ENCODE data around the gene ARPC4. TPM values are rescaled to one million over a fixed set of nuclear protein-coding genes. Genes with fewer than 3 reads are reported as not detected.
"Not testable (repeated sequence)": the region's sequence is repeated elsewhere in the genome, so short reads cannot be mapped to it uniquely, and the experiment has no call there.

The ARPC4 gene
- total RNA-seq, 4 donors from 2014 or later = 96.8 to 147 (median 143) TPM

DNA sequence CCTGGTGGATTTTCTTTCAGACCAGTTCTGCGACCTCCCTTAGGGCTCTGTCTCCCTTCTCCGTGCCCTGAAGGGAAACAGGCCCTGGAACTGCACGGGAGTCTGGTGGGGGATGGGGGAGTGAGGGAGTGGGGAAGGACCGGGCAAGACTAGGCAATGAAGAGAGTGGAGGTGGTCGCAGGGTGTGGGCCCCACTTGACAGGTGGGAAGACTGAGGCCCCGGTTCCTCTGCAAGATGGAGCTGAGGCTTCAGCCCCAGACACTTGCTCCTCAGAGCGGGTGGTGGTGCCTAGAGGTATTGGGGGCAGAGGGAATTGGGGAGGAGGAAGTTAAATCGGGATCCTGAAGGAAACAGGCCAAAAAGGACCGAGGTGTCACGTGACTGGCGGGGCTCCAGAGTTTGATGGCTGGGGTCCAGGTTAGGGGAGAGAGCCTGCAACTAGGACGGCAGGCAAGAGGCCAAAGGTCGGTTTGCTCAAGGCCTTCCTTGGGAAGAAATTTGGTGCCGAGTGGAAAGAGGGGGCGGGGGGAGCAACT, 22.5 kb upstream of the ARPC4 start:
- Histone ChIP-seq H3K36me3 (no peaks in the 10 kb centered on the region), H3K4me3 (peak overlapping the region; percentile 60 to 64 (median 62)), H3K27me3 (no peaks in the 10 kb centered on the region), H3K9me3 (no peaks in the 10 kb centered on the region), H3K4me1 (peaks cover 9 to 11% of the 10 kb centered on the region in 2 donors), H3K27ac (peak overlapping the region; percentile 64 to 80 (median 78))
- ATAC-seq (peak in 1 of 2 donors; percentile 41), DNase-seq (peak; percentile 51 to 73)
- TF ChIP-seq POLR2A (IDR thresholded peaks at IDR 0.05) = no peak
- TF ChIP-seq, protein P1, sequence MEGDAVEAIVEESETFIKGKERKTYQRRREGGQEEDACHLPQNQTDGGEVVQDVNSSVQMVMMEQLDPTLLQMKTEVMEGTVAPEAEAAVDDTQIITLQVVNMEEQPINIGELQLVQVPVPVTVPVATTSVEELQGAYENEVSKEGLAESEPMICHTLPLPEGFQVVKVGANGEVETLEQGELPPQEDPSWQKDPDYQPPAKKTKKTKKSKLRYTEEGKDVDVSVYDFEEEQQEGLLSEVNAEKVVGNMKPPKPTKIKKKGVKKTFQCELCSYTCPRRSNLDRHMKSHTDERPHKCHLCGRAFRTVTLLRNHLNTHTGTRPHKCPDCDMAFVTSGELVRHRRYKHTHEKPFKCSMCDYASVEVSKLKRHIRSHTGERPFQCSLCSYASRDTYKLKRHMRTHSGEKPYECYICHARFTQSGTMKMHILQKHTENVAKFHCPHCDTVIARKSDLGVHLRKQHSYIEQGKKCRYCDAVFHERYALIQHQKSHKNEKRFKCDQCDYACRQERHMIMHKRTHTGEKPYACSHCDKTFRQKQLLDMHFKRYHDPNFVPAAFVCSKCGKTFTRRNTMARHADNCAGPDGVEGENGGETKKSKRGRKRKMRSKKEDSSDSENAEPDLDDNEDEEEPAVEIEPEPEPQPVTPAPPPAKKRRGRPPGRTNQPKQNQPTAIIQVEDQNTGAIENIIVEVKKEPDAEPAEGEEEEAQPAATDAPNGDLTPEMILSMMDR (IDR thresholded peaks at IDR 0.05 in 4 of 5, conservative IDR thresholded peaks at IDR 0.05 in 1 of 5) = no peak
- intact Hi-C loops (cut with DNase I; ENCODE audit: low total_unique reads) (no loop called here), in situ Hi-C loops (cut with MboI; ENCODE audit: low sequenced_read_pairs in 4 of 4) (no loop called here)

DNA sequence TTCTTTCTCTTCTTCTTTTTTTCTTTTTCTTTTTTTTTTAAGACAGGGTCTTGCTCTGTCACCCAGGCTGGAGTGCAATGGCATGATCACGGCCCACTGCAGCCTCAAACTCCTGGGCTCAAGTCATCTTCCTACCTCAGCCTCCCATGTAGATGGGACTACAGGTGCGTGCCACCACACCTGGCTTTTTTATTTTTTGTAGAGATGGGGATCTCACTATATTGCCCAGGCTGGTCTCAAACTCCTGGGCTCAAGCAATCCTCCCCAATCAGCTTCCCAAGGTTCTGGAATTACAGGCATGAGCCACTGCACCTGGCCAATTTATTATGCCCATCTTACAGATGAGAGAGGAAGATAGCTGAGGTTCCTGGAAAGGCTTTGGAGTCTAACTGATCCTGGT, 21.9 kb upstream of the ARPC4 start:
- intact Hi-C loops (cut with DNase I; ENCODE audit: low total_unique reads); in situ Hi-C loops (cut with MboI; ENCODE audit: low sequenced_read_pairs in 4 of 4): not testable (repeated sequence)
- H3K27ac ChIP-seq = peak overlapping the region in 3 of 4 donors; percentile 78 to 80 (median 78)

DNA sequence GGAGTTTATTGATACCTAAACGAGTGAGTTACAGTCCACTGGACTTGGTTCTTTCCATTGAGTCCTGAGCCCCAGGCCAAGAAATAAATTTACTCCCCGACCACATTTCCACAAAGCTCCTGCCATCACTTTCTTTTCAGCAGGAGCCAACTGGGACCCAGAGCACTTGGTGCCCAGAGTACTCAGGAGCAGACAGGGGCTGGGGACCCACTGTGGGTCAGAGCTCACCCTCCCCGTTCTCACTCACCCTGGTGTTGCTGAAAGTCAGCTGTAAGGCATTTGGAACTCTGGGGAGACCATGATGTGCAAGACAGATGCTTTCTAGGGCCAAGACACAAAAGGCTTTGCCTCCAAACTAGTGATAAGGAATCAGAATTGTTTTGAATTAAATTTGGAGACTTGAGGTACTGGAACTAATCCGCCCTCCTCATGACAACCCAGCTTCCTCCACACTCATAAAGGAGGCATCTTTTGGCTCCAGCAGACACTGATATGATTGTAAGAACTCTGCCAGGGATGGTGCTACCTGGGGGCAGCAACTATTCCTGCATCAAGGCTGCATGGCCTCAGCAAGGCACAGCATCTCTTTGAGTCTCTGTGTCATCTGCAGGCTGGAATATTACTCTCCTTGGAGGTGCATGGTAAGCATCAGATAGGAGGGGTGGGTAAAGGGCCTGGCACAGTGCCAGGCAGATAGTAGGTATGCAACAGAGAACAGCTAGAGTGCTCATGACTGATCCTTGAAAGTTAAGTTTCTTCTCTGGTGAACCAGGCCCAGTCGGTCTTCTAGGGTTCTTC, 15.8 kb upstream of the ARPC4 start:
- Histone ChIP-seq H3K27me3 (no peaks in the 10 kb centered on the region), H3K9me3 (no peaks in the 10 kb centered on the region), H3K27ac (no peak overlapping the region), H3K4me3 (no peak overlapping the region), H3K36me3 (peaks cover 0 to 17% of the 10 kb centered on the region in 2 donors), H3K4me1 (no peaks in the 10 kb centered on the region)
- intact Hi-C loops (cut with DNase I; ENCODE audit: low total_unique reads) = no loop called here
- no peak for DNase-seq
- no peak for ATAC-seq
- TF ChIP-seq, protein P1 (IDR thresholded peaks at IDR 0.05 in 4 of 5, conservative IDR thresholded peaks at IDR 0.05 in 1 of 5) = no peak
- no peak for TF ChIP-seq POLR2A (IDR thresholded peaks at IDR 0.05)
- in situ Hi-C loops (cut with MboI; ENCODE audit: low sequenced_read_pairs in 4 of 4) = no loop called here

More for the DNA sequence above, 21.9 kb upstream of the ARPC4 start:
- not testable (repeated sequence) for H3K36me3 ChIP-seq, H3K4me3 ChIP-seq, DNase-seq, H3K27me3 ChIP-seq, H3K9me3 ChIP-seq, ATAC-seq
- H3K4me1 ChIP-seq = peaks cover 9 to 11% of the 10 kb centered on the region in 2 donors

DNA sequence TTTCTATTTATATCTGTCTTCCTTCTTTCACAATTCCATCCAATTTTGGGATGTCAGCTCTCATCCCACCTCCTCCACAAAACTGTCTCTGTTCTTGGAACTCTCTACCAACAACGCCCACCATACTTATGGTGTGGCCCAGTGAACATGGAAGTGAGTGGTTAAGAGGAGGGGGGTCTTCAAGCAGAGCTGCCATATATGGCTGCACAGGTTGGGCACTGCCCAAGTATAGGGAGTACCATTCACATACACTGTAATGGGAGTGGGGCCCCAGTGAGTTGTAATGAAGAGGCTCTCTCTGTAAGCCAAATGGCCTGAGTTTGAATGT, 15.2 kb upstream of the ARPC4 start:
- intact Hi-C loops (cut with DNase I; ENCODE audit: low total_unique reads) (no loop called here), in situ Hi-C loops (cut with MboI; ENCODE audit: low sequenced_read_pairs in 4 of 4) (no loop called here)
- no peaks in the 10 kb centered on the region for H3K4me1 ChIP-seq

More for the DNA sequence above, 15.2 kb upstream of the ARPC4 start:
- no peaks in the 10 kb centered on the region for H3K27me3 ChIP-seq
- no peak for DNase-seq
- TF ChIP-seq POLR2A (IDR thresholded peaks at IDR 0.05) = no peak
- TF ChIP-seq, protein P1 (IDR thresholded peaks at IDR 0.05 in 4 of 5, conservative IDR thresholded peaks at IDR 0.05 in 1 of 5) = no peak
- H3K9me3 ChIP-seq = no peaks in the 10 kb centered on the region
- H3K27ac ChIP-seq = no peak overlapping the region
- ATAC-seq = no peak
- H3K36me3 ChIP-seq = peaks cover 0 to 23% of the 10 kb centered on the region in 2 donors
- no peak overlapping the region for H3K4me3 ChIP-seq

Measured in gastrocnemius medialis (tissue), 4 donors.